Right forelimb (tissue), 1 donor: ENCODE results near the gene HDAC1.

Source experiments
- DNase-seq: peaks from one replicate; pipeline ENCODE4 v3.0.0-alpha.2; 2018

Gene HDAC1

DNA sequence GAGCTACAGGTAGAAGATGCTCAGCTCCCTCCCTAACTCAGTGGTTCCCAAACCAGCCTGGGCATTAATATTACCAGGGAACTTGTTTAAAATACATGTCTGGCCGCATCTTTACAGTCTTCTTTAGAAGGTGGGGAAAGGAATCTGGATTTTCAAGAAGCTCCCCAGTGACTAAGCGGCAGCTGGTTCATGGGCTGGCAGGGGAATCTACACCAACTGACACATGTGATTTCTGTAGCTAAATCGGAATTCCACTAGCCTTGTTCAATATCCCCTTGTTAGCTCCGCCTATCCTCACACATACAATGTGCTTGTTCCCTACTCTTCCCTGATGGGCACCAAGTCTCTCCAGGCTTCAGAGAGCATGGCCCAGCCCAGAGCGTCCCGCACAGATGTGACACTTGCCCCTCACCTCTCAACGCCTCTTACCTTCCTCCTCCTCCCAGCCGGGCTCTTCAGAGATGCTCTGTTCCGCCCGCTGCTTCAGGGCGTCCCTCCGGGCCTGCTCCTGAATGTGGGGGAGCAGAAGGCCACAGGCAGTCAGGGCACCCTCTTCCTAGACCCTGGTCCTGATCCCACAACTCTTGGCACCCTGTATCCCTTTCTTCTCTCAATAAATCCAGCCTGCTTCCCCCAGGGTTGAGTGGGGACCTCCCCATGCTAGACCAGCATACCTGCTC lies 85.8 kb downstream of the HDAC1 start:
- no peak for DNase-seq

DNA sequence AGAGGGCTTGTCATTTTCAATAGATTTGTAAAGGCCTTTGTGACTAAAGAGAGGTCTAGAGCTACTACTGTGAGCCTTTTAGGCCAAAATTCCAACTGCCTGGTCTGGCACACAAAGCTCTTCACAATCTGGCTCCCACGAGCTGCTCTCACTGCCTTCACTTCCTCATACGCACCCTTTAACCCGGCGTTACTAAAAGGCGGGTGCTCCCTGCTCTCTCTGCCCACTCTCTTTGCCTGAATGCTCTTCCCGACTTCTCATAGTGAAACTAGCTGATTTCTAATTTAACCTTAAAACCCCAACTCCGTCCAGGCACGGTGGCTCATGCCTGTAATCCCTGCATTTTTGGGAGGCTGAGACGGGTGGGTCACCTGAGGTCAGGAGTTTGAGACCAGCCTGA lies 88.2 kb downstream of the HDAC1 start:
- no peak for DNase-seq
